PC-3 (cell line): ENCODE data around the gene CYBA. TPM values are rescaled to one million over a fixed set of nuclear protein-coding genes. Genes with fewer than 3 reads are reported as not detected.

Experiments
- ATAC-seq: fragments of 200-7000 bp; cut with Tn5 transposase; 2 replicates; pipeline ENCODE4 v1.9.1; 2020; ENCODE audit warnings: mild to moderate bottlenecking, moderate library complexity
- BruUV-seq: library from RNA; stranded (reverse); fragments of 400-500 nt; replicated peaks from 2 replicates; lab custom pipeline; 2021; lab: Mats Ljungman, UMichigan
- CTCF ChIA-PET: fragments of 300-600 bp; sonication (Branson Sonifier 250); formaldehyde crosslinking; loops from one replicate; lab custom pipeline; 2022; ENCODE audit warnings: antibody characterized with exemption; lab: Charles Lee
- POLR2A ChIA-PET: fragments of 300-600 bp; sonication (Branson Sonifier 250); formaldehyde crosslinking; loops from one replicate; lab custom pipeline; 2022; ENCODE audit warnings: antibody characterized with exemption; ENCODE audit not compliant: unreplicated experiment; lab: Charles Lee
- DNase-seq: peaks from one replicate; pipeline ENCODE4 v3.0.0-alpha.2; 2015
- H2AFZ ChIP-seq: fragments of 300-600 bp; sonication (generic); 2 replicates; pipeline ENCODE4 v1.6.0; 2016; ENCODE audit warnings: antibody characterized with exemption, low read length
- H3F3A ChIP-seq: fragments of 300-600 bp; sonication (generic); one replicate; pipeline ENCODE4 v1.6.0; 2017; ENCODE audit warnings: antibody characterized with exemption, low read length, control low read depth, mild to moderate bottlenecking; ENCODE audit not compliant: unreplicated experiment
- H3K27ac ChIP-seq: fragments of 300-600 bp; sonication (generic); 2 replicates; pipeline ENCODE4 v1.5.1; 2016; ENCODE audit warnings: mild to moderate bottlenecking, low read length
- H3K27me3 ChIP-seq: fragments of 300-600 bp; sonication (generic); 2 replicates; pipeline ENCODE4 v1.6.1; 2016; ENCODE audit warnings: low read length, mixed read lengths
- H3K36me3 ChIP-seq: fragments of 300-600 bp; sonication (generic); 2 replicates; pipeline ENCODE4 v1.6.1; 2016; ENCODE audit warnings: low read depth, mixed run types, low read length, mixed read lengths
- H3K4me1 ChIP-seq: fragments of 300-600 bp; sonication (generic); 2 replicates; pipeline ENCODE4 v1.5.1; 2016; ENCODE audit warnings: low read length; ENCODE audit not compliant: insufficient read depth
- H3K4me2 ChIP-seq: fragments of 300-600 bp; sonication (generic); 2 replicates; pipeline ENCODE4 v1.6.0; 2016; ENCODE audit warnings: low read length
- H3K4me3 ChIP-seq: fragments of 300-600 bp; sonication (generic); 2 replicates; pipeline ENCODE4 v1.5.1; 2016; ENCODE audit warnings: mild to moderate bottlenecking, low read length, mixed read lengths
- H3K79me2 ChIP-seq: fragments of 300-600 bp; sonication (generic); 2 replicates; pipeline ENCODE4 v1.6.1; 2017; ENCODE audit warnings: low read length, mixed read lengths
- H3K9ac ChIP-seq: fragments of 300-600 bp; sonication (generic); 2 replicates; pipeline ENCODE4 v1.6.0; 2016; ENCODE audit warnings: mild to moderate bottlenecking, low read length
- H3K9me2 ChIP-seq: fragments of 300-600 bp; sonication (generic); replicated peaks from 2 replicates; pipeline ENCODE4 v1.6.1; 2016; ENCODE audit warnings: mixed run types, low read length, mixed read lengths
- H3K9me3 ChIP-seq: fragments of 300-600 bp; sonication (generic); 2 replicates; pipeline ENCODE4 v1.6.1; 2016; ENCODE audit warnings: low read length, mixed read lengths
- H4K20me1 ChIP-seq: fragments of 300-600 bp; sonication (generic); 2 replicates; pipeline ENCODE4 v1.6.1; 2016; ENCODE audit warnings: low read length, mixed read lengths
- EZH2 ChIP-seq: fragments of 300-600 bp; sonication (generic); IDR thresholded peaks from one replicate; pipeline ENCODE4 v1.6.1; 2017; ENCODE audit warnings: antibody characterized with exemption, mild to moderate bottlenecking, low read length; ENCODE audit not compliant: unreplicated experiment
- EZH2phosphoT487 ChIP-seq: fragments of 300-600 bp; sonication (generic); IDR thresholded peaks from 2 replicates; pipeline ENCODE4 v1.6.1; 2018; ENCODE audit warnings: mild to moderate bottlenecking, antibody characterized with exemption, low read length, borderline replicate concordance
- intact Hi-C: fragments of 100-400 bp; cut with micrococcal nuclease; formaldehyde crosslinking; loops from 2 replicates; pipeline ENCODE4 v1.9.0; 2023
- total RNA-seq: library from RNA; depleted of rRNA; stranded (reverse); fragments of >200 nt; gene quantifications from 2 replicates; pipeline ENCODE4 v1.2.3, GENCODE V29; 2014
- TF ChIP-seq, protein P1 (sequence below): fragments of 300-600 bp; sonication (generic); conservative IDR thresholded peaks from 2 replicates; pipeline ENCODE4 v1.5.1; 2017; ENCODE audit warnings: antibody characterized with exemption, low read depth, mild to moderate bottlenecking, low read length

CYBA gene
- total RNA-seq, 1 experiment from 2014 or later = not detected

DNA sequence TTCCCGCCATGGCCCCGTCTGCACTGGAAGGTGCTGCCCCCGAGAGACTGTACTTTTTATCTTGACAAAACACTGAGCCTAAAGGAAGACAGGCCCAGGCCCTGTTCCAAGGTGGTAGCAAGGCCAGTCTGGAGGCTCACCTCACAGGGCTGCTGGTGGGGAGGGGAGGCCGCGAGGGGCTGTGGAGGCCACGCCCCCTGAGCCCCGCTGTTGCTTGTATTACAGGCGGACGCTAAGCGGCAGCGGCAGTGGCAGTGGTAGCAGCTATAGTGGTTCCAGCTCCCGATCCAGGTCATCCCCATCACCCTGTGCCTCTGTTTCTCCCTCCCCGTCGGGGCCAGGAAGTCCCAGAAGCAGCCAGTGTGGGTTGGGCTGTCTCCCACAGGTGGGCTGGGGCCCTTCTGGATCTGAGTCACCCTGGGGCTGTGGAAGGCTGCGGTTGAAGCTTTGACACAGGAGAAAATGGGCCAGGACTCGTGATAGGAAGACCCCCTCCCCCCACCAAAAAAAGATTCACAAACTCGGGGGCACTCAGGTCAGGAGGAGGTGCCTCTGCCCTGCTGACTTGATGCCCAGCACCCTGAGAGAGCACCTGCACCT lies 25.8 kb downstream of the CYBA start:
- Histone ChIP-seq H3K9me3 (no peaks in the 10 kb centered on the region), H3K4me1 (no peaks in the 10 kb centered on the region), H3K4me3 (no peak overlapping the region), H3K27ac (no peak overlapping the region), H3K9ac (no peak overlapping the region), H2AFZ (no peak overlapping the region), H3K36me3 (no peaks in the 10 kb centered on the region; the same call in 1 of the 2 replicates), H3K4me2 (no peak overlapping the region), H3K27me3 (no peaks in the 10 kb centered on the region), H4K20me1 (no peaks in the 10 kb centered on the region), H3K79me2 (no peaks in the 10 kb centered on the region), H3F3A (no peaks in the 10 kb centered on the region), H3K9me2 (no peaks in the 10 kb centered on the region)
- ATAC-seq (no peak), DNase-seq (no peak)
- TF ChIP-seq EZH2phosphoT487 (no peak), EZH2 (no peak)
- TF ChIP-seq, protein P1, sequence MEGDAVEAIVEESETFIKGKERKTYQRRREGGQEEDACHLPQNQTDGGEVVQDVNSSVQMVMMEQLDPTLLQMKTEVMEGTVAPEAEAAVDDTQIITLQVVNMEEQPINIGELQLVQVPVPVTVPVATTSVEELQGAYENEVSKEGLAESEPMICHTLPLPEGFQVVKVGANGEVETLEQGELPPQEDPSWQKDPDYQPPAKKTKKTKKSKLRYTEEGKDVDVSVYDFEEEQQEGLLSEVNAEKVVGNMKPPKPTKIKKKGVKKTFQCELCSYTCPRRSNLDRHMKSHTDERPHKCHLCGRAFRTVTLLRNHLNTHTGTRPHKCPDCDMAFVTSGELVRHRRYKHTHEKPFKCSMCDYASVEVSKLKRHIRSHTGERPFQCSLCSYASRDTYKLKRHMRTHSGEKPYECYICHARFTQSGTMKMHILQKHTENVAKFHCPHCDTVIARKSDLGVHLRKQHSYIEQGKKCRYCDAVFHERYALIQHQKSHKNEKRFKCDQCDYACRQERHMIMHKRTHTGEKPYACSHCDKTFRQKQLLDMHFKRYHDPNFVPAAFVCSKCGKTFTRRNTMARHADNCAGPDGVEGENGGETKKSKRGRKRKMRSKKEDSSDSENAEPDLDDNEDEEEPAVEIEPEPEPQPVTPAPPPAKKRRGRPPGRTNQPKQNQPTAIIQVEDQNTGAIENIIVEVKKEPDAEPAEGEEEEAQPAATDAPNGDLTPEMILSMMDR = no peak
- ChIA-PET POLR2A (no interaction called here), CTCF (no interaction called here)
- intact Hi-C loops = no loop called here
- BruUV-seq = no TSS peak

DNA sequence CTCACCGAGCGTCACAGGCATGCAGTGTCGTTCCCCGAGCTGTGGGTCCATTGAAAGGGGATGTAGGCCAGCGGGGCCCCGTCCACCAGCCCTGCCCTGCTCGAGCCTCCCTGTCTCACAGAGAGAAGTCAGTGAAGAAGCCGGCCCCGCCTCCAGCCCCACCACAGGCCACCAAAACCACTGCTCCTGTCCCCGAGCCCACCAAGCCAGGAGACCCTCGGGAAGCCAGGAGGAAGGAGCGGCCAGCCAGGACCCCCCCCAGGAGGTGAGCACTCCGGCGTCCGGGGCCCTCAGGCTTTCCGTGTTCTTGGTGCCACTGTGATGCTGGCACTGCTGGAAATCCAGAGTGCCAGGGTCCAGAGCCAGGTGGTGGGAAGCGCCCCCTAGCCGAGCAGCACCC lies 26.4 kb downstream of the CYBA start:
- Histone ChIP-seq H3K36me3 (no peaks in the 10 kb centered on the region; the same call in 1 of the 2 replicates), H3K4me3 (no peak overlapping the region), H3K27ac (no peak overlapping the region), H3K9me2 (no peaks in the 10 kb centered on the region), H2AFZ (no peak overlapping the region), H3K4me1 (no peaks in the 10 kb centered on the region), H3K79me2 (no peaks in the 10 kb centered on the region), H4K20me1 (no peaks in the 10 kb centered on the region), H3K9ac (no peak overlapping the region), H3K27me3 (no peaks in the 10 kb centered on the region), H3K9me3 (no peaks in the 10 kb centered on the region), H3F3A (no peaks in the 10 kb centered on the region), H3K4me2 (no peak overlapping the region)
- ChIA-PET POLR2A (no interaction called here), CTCF (no interaction called here)
- no peak for DNase-seq
- ATAC-seq = no peak
- no peak for TF ChIP-seq EZH2phosphoT487
- TF ChIP-seq, protein P1 = no peak
- no peak for TF ChIP-seq EZH2
- intact Hi-C loops = no loop called here
- no TSS peak for BruUV-seq

DNA sequence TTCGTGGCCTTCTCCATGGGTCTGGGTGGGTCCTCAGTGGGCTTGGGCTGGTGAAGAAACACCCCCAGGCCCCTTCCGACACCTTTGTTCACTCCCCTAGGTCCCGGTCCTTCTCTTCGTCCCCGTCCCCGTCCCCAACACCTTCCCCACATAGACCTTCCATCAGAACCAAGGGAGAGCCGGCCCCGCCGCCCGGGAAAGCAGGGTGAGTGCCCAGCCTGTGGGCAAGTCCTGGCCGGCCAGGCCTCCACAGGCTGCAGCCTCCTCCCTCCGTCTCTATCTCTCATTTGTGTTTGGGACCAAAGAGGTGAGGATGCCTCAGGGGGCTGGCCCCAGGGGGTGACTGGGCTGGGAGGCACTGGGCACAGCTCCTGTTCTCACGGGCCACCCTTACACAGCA lies 27.0 kb downstream of the CYBA start:
- H4K20me1 ChIP-seq = no peaks in the 10 kb centered on the region
- H3K27ac ChIP-seq = no peak overlapping the region
- no peak overlapping the region for H3K4me2 ChIP-seq
- CTCF ChIA-PET = no interaction called here
- POLR2A ChIA-PET = no interaction called here
- no peaks in the 10 kb centered on the region for H3K79me2 ChIP-seq
- H3K9me3 ChIP-seq = no peaks in the 10 kb centered on the region
- no peak for ATAC-seq
- no peaks in the 10 kb centered on the region for H3K9me2 ChIP-seq
- DNase-seq = no peak
- TF ChIP-seq, protein P1 = no peak
- TF ChIP-seq EZH2phosphoT487 (no peak), EZH2 (no peak)
- H3F3A ChIP-seq = no peaks in the 10 kb centered on the region
- H3K36me3 ChIP-seq = no peaks in the 10 kb centered on the region; the same call in 1 of the 2 replicates
- no peak overlapping the region for H2AFZ ChIP-seq
- BruUV-seq = no TSS peak
- H3K27me3 ChIP-seq = no peaks in the 10 kb centered on the region
- no peaks in the 10 kb centered on the region for H3K4me1 ChIP-seq
- no peak overlapping the region for H3K9ac ChIP-seq
- intact Hi-C loops = no loop called here
- no peak overlapping the region for H3K4me3 ChIP-seq
